ENCODE results near the gene TSC22D1.

Gene TSC22D1

DNA sequence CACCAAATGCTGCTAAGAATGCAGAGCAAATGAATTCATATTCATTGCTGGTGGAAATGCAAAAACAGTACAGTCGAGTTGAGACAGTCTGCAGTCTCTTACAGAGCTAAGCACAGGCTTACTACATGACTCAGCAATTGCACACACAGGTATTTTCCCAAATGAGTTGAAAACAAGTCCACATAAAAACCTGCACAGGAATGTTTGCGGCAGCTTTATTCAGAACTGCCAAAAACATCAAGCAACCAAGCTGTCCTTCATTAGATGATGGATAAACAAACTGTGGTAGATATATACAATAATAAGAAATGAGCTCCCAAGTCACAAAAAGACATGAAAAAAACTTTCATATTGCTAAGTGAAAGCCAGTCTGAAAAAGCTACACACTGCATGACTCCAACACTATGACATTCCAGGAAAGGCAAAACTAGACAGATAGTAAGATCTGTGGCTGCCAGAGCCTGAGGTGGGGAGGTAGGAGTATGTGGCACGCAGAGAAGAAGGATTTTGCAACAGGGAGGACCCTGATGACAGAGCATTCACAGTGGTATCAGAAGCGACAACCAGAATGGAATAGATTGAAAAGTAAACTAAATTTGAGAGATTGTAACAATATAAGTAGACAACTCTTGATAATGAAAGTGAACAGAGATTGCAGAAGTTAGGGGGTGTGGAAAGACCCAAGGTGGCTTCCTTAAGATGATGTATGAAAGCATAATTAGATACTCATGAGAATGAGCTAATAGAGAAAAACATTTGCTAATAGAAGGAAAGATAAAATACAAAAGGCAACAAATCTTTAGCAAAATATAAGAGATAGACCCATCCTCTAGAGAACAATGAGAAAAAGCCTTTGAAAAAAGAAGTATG is 52.7 kb downstream of the TSC22D1 start:
- TF ChIP-seq FOXP2 (optimal IDR thresholded peaks at IDR 0.05; ENCODE audit: borderline replicate concordance, extremely low read depth, extremely low read length, insufficient read depth) = no peak
- TF ChIP-seq TAF1 (IDR thresholded peaks at IDR 0.05; ENCODE audit: borderline replicate concordance, insufficient read depth, low read length) = no peak
- no peak for TF ChIP-seq POLR2AphosphoS5 (IDR thresholded peaks at IDR 0.05; ENCODE audit: low read depth, low read length)
- TF ChIP-seq SIN3A (IDR thresholded peaks at IDR 0.05; ENCODE audit: borderline replicate concordance, insufficient read depth, low read length) = no peak
- TF ChIP-seq, protein P1, sequence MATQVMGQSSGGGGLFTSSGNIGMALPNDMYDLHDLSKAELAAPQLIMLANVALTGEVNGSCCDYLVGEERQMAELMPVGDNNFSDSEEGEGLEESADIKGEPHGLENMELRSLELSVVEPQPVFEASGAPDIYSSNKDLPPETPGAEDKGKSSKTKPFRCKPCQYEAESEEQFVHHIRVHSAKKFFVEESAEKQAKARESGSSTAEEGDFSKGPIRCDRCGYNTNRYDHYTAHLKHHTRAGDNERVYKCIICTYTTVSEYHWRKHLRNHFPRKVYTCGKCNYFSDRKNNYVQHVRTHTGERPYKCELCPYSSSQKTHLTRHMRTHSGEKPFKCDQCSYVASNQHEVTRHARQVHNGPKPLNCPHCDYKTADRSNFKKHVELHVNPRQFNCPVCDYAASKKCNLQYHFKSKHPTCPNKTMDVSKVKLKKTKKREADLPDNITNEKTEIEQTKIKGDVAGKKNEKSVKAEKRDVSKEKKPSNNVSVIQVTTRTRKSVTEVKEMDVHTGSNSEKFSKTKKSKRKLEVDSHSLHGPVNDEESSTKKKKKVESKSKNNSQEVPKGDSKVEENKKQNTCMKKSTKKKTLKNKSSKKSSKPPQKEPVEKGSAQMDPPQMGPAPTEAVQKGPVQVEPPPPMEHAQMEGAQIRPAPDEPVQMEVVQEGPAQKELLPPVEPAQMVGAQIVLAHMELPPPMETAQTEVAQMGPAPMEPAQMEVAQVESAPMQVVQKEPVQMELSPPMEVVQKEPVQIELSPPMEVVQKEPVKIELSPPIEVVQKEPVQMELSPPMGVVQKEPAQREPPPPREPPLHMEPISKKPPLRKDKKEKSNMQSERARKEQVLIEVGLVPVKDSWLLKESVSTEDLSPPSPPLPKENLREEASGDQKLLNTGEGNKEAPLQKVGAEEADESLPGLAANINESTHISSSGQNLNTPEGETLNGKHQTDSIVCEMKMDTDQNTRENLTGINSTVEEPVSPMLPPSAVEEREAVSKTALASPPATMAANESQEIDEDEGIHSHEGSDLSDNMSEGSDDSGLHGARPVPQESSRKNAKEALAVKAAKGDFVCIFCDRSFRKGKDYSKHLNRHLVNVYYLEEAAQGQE (IDR thresholded peaks at IDR 0.05; ENCODE audit: insufficient read depth in 1 of 2, low read depth in 2 of 2, low read length in 2 of 2) = no peak

DNA sequence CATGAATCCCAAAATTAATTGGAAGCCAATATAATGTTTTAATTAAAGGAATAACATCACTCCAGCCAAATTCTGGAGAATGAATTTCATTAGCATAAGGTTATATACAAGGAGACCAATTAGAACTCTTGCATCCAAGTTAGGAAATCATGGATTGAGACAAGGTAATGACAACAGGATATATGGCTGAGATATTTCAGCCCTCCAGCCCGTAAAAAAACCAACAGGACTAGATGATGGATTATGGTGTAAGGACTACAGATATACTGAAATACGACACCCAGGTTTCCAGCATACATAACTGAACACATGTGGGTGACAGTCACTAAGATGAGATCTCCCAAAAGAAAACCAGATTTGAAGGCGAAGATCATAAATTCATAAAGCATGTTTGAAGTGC is 56.5 kb downstream of the TSC22D1 start:
- TF ChIP-seq SIN3A (IDR thresholded peaks at IDR 0.05; ENCODE audit: borderline replicate concordance, insufficient read depth, low read length) = no peak
- TF ChIP-seq FOXP2 (optimal IDR thresholded peaks at IDR 0.05; ENCODE audit: borderline replicate concordance, extremely low read depth, extremely low read length, insufficient read depth) = no peak
- no peak for TF ChIP-seq POLR2AphosphoS5 (IDR thresholded peaks at IDR 0.05; ENCODE audit: low read depth, low read length)
- TF ChIP-seq, protein P1 (IDR thresholded peaks at IDR 0.05; ENCODE audit: insufficient read depth in 1 of 2, low read depth in 2 of 2, low read length in 2 of 2) = no peak
- TF ChIP-seq TAF1 (IDR thresholded peaks at IDR 0.05; ENCODE audit: borderline replicate concordance, insufficient read depth, low read length) = no peak

DNA sequence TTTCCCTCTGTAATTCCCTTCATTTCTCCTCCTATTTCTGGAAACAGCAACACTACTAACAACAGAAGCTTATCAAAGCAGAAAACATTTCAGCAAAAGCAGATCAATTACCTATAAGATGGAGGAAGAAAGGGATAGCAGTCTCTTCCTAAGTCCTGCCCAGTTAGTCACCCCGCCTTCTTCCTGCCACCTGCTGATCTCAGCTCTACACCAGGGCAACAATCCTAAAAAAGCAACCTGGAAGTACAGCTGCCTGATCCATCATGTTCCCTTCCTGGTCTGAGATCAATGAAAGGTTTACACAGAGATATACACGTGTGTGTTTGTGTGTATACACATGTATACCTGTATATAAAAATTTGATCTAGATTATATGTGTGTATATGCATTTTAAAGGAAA is 59.4 kb downstream of the TSC22D1 start:
- TF ChIP-seq TAF1 (IDR thresholded peaks at IDR 0.05; ENCODE audit: borderline replicate concordance, insufficient read depth, low read length) = no peak
- no peak for TF ChIP-seq FOXP2 (optimal IDR thresholded peaks at IDR 0.05; ENCODE audit: borderline replicate concordance, extremely low read depth, extremely low read length, insufficient read depth)
- no peak for TF ChIP-seq SIN3A (IDR thresholded peaks at IDR 0.05; ENCODE audit: borderline replicate concordance, insufficient read depth, low read length)
- no peak for TF ChIP-seq POLR2AphosphoS5 (IDR thresholded peaks at IDR 0.05; ENCODE audit: low read depth, low read length)
- TF ChIP-seq, protein P1 (IDR thresholded peaks at IDR 0.05; ENCODE audit: insufficient read depth in 1 of 2, low read depth in 2 of 2, low read length in 2 of 2) = no peak

DNA sequence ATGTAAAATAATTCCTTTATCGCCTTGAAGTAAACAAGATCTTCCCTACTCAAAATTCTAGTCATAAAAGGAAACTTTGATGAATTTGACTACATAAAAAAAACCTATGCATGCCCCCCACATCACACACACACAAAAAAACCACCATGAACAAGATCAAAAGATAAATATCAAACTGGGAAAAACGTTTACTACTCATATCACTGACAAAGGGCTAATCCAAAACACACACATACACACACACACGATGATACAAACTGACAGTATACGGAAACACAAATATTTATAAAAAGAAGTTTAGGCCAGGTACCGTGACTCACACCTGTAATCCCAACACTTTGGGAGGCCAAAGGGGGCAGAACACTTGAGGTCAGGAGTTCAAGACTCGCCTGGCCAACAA is 61.9 kb downstream of the TSC22D1 start:
- TF ChIP-seq FOXP2 (optimal IDR thresholded peaks at IDR 0.05; ENCODE audit: borderline replicate concordance, extremely low read depth, extremely low read length, insufficient read depth) = no peak
- no peak for TF ChIP-seq SIN3A (IDR thresholded peaks at IDR 0.05; ENCODE audit: borderline replicate concordance, insufficient read depth, low read length)
- TF ChIP-seq TAF1 (IDR thresholded peaks at IDR 0.05; ENCODE audit: borderline replicate concordance, insufficient read depth, low read length) = no peak
- TF ChIP-seq, protein P1 (IDR thresholded peaks at IDR 0.05; ENCODE audit: insufficient read depth in 1 of 2, low read depth in 2 of 2, low read length in 2 of 2) = no peak
- TF ChIP-seq POLR2AphosphoS5 (IDR thresholded peaks at IDR 0.05; ENCODE audit: low read depth, low read length) = no peak

Measured in PFSK-1 (cell line).